Upper lobe of left lung (tissue), 4 donors: ENCODE results near the gene METRNL.

Experiments
- EP300 ChIP-seq, 4 donors: sonication (generic); formaldehyde crosslinking; IDR thresholded peaks; one replicate each; pipeline ENCODE4 v1.5.1; 2017; ENCODE audit warnings: antibody characterized with exemption in 4 of 4, control low read depth in 2 of 4
- POLR2A ChIP-seq, 4 donors: fragments of 450-650 bp; IDR thresholded peaks; one replicate each; pipeline ENCODE4 v1.5.1; 2016 to 2017; ENCODE audit warnings: antibody characterized with exemption in 4 of 4, mild to moderate bottlenecking in 2 of 4
- POLR2AphosphoS5 ChIP-seq, 2 donors: sonication (generic); formaldehyde crosslinking; IDR thresholded peaks; one replicate each; pipeline ENCODE4 v1.5.1; 2017; ENCODE audit warnings: antibody characterized with exemption in 2 of 2
- TF ChIP-seq, protein P1 (sequence below), 6 experiments: fragments of 450-650 bp in 4 of 6; fragments of 200-600 bp in 2 of 6; sonication (generic) in 2 of 6; IDR thresholded peaks; one replicate each; pipeline ENCODE4 v1.5.1; 2016 to 2019; ENCODE audit warnings: antibody characterized with exemption in 6 of 6

DNA sequence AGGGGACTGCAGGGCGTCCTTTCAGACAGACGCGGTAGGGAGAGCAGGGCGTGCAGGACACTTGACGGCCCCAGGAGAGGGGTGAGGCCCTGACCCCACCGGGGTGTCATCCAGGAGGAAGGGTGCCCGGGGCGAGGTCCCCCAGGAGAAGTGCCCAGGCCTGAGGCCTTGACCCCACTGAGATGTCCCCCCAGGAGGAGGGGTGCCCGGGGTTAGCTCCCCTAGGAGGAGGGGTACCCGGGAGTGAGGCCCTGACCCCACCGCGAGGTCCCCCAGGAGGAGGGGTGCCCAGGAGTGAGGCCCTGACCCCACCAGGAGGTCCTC lies 27.2 kb upstream of the METRNL start:
- TF ChIP-seq POLR2AphosphoS5 (IDR thresholded peaks at IDR 0.05) (no peak), EP300 (IDR thresholded peaks at IDR 0.05) (no peak), POLR2A (IDR thresholded peaks at IDR 0.05) (no peak)
- TF ChIP-seq, protein P1, sequence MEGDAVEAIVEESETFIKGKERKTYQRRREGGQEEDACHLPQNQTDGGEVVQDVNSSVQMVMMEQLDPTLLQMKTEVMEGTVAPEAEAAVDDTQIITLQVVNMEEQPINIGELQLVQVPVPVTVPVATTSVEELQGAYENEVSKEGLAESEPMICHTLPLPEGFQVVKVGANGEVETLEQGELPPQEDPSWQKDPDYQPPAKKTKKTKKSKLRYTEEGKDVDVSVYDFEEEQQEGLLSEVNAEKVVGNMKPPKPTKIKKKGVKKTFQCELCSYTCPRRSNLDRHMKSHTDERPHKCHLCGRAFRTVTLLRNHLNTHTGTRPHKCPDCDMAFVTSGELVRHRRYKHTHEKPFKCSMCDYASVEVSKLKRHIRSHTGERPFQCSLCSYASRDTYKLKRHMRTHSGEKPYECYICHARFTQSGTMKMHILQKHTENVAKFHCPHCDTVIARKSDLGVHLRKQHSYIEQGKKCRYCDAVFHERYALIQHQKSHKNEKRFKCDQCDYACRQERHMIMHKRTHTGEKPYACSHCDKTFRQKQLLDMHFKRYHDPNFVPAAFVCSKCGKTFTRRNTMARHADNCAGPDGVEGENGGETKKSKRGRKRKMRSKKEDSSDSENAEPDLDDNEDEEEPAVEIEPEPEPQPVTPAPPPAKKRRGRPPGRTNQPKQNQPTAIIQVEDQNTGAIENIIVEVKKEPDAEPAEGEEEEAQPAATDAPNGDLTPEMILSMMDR (IDR thresholded peaks at IDR 0.05): peak in 1 of 6 experiments; percentile 13
